H9 (cell line): ENCODE results near the gene ARHGAP26. TPM values are rescaled to one million over a fixed set of nuclear protein-coding genes. Genes with fewer than 3 reads are reported as not detected.

ENCODE experiments used
- DNase-seq: peaks from one replicate; pipeline ENCODE4 v3.0.0-alpha.2; 2017
- H2AFZ ChIP-seq: one replicate; pipeline ENCODE4 v1.6.1; 2013; ENCODE audit warnings: mild to moderate bottlenecking, low read length, control low read depth, moderate library complexity
- H2AK5ac ChIP-seq: 2 replicates; pipeline ENCODE4 v1.6.1; 2013; ENCODE audit warnings: low read length, control low read depth, mixed read lengths; ENCODE audit not compliant: insufficient read length
- H2BK120ac ChIP-seq: one replicate; pipeline ENCODE4 v1.6.1; 2013; ENCODE audit warnings: low read depth, mild to moderate bottlenecking, low read length, control low read depth, inconsistent platforms; ENCODE audit not compliant: poor library complexity, severe bottlenecking
- H2BK12ac ChIP-seq: 2 replicates; pipeline ENCODE4 v1.6.1; 2013; ENCODE audit warnings: low read length, control low read depth, mixed read lengths, low read depth; ENCODE audit not compliant: insufficient read length
- H2BK15ac ChIP-seq: 2 replicates; pipeline ENCODE4 v1.6.1; 2013; ENCODE audit warnings: low read depth, low read length, control low read depth
- H2BK20ac ChIP-seq: one replicate; pipeline ENCODE4 v1.6.1; 2013; ENCODE audit warnings: low read depth, mild to moderate bottlenecking, low read length, control low read depth, inconsistent platforms; ENCODE audit not compliant: poor library complexity, severe bottlenecking
- H2BK5ac ChIP-seq: 2 replicates; pipeline ENCODE4 v1.6.1; 2013; ENCODE audit warnings: low read length, control low read depth, mixed read lengths; ENCODE audit not compliant: insufficient read length
- H3K14ac ChIP-seq: 2 replicates; pipeline ENCODE4 v1.6.1; 2013; ENCODE audit warnings: low read length, control low read depth; ENCODE audit not compliant: insufficient read depth
- H3K18ac ChIP-seq: 2 replicates; pipeline ENCODE4 v1.6.1; 2013; ENCODE audit warnings: low read depth, mild to moderate bottlenecking, mixed read lengths, low read length, control low read depth; ENCODE audit not compliant: insufficient read length
- H3K23ac ChIP-seq: 2 replicates; pipeline ENCODE4 v1.6.1; 2013; ENCODE audit warnings: low read length, control low read depth, mixed read lengths, low read depth; ENCODE audit not compliant: insufficient read length
- H3K23me2 ChIP-seq: 2 replicates; pipeline ENCODE4 v1.6.1; 2013; ENCODE audit warnings: low read depth, mild to moderate bottlenecking, mixed read lengths, low read length, control low read depth; ENCODE audit not compliant: insufficient read length, poor library complexity, severe bottlenecking
- H3K27ac ChIP-seq: 2 replicates; pipeline ENCODE4 v1.5.1; 2013; ENCODE audit warnings: low read length, control low read depth, mixed read lengths, low read depth; ENCODE audit not compliant: insufficient read length
- H3K27me3 ChIP-seq: 2 replicates; pipeline ENCODE4 v1.6.1; 2013; ENCODE audit warnings: low read length, control low read depth, inconsistent platforms; ENCODE audit not compliant: insufficient read depth
- H3K4ac ChIP-seq: 2 replicates; pipeline ENCODE4 v1.6.1; 2013; ENCODE audit warnings: low read depth, mild to moderate bottlenecking, control low read depth, inconsistent platforms, low read length, moderate library complexity
- H3K4me1 ChIP-seq: 2 replicates; pipeline ENCODE4 v1.6.1; 2013; ENCODE audit warnings: low read length, control low read depth, inconsistent platforms; ENCODE audit not compliant: insufficient read depth
- H3K4me2 ChIP-seq: 2 replicates; pipeline ENCODE4 v1.6.1; 2013; ENCODE audit warnings: low read length, control low read depth, mixed read lengths; ENCODE audit not compliant: insufficient read length, insufficient read depth
- H3K56ac ChIP-seq: 2 replicates; pipeline ENCODE4 v1.6.1; 2013; ENCODE audit warnings: low read depth, mild to moderate bottlenecking, mixed read lengths, low read length, control low read depth; ENCODE audit not compliant: insufficient read length
- H3K79me1 ChIP-seq: 2 replicates; pipeline ENCODE4 v1.6.1; 2013; ENCODE audit warnings: low read depth, mild to moderate bottlenecking, moderate library complexity, low read length, control low read depth, inconsistent platforms; ENCODE audit not compliant: insufficient read depth, poor library complexity, severe bottlenecking
- H3K79me2 ChIP-seq: 2 replicates; pipeline ENCODE4 v1.6.1; 2013; ENCODE audit warnings: low read length, control low read depth, inconsistent platforms; ENCODE audit not compliant: insufficient read depth
- H3K9ac ChIP-seq: 2 replicates; pipeline ENCODE4 v1.6.1; 2013; ENCODE audit warnings: low read length, control low read depth, mixed read lengths; ENCODE audit not compliant: insufficient read length; ENCODE audit errors: extremely low read depth
- H3K9me3 ChIP-seq: one replicate; pipeline ENCODE4 v1.6.1; 2013; ENCODE audit warnings: low read depth, low read length, inconsistent platforms; ENCODE audit not compliant: control insufficient read depth
- H3T11ph ChIP-seq: one replicate; pipeline ENCODE4 v1.6.1; 2013; ENCODE audit warnings: mild to moderate bottlenecking, low read length, control low read depth, inconsistent platforms
- H4K20me1 ChIP-seq: one replicate; pipeline ENCODE4 v1.6.1; 2013; ENCODE audit not compliant: control insufficient read depth, insufficient read length, insufficient read depth
- H4K5ac ChIP-seq: 2 replicates; pipeline ENCODE4 v1.6.1; 2013; ENCODE audit warnings: low read depth, mild to moderate bottlenecking, mixed read lengths, low read length, control low read depth; ENCODE audit not compliant: insufficient read length
- H4K8ac ChIP-seq: replicated peaks from 2 replicates; pipeline ENCODE4 v1.6.1; 2013; ENCODE audit warnings: low read length, control low read depth, mixed read lengths, low read depth; ENCODE audit not compliant: insufficient read length
- H4K91ac ChIP-seq: 2 replicates; pipeline ENCODE4 v1.6.1; 2013; ENCODE audit warnings: low read depth, mild to moderate bottlenecking, moderate library complexity, mixed read lengths, low read length, control low read depth; ENCODE audit not compliant: insufficient read length
- H3K27ac Mint-ChIP-seq, 3 experiments: 2 replicates in 2 of 3; 3 replicates in 1 of 3; pipeline ENCODE4 v1.8.0; 2020 to 2021; ENCODE audit warnings: mixed read lengths in 3 of 3, mild to moderate bottlenecking in 1 of 3, moderate library complexity in 1 of 3
- H3K27me3 Mint-ChIP-seq: 2 replicates; pipeline ENCODE4 v1.8.0; 2021; ENCODE audit warnings: low read depth, mild to moderate bottlenecking, moderate library complexity, mixed read lengths
- H3K36me3 Mint-ChIP-seq, 3 experiments: 2 replicates in 2 of 3; 3 replicates in 1 of 3; pipeline ENCODE4 v1.8.0; 2020 to 2021; ENCODE audit warnings: low read depth in 3 of 3, mixed read lengths in 3 of 3; ENCODE audit not compliant: insufficient read depth in 1 of 3
- H3K4me1 Mint-ChIP-seq, 2 experiments: 2 replicates each; pipeline ENCODE4 v1.8.0; 2020; ENCODE audit warnings: mixed read lengths in 2 of 2
- H3K4me3 Mint-ChIP-seq, 2 experiments: 2 replicates in 1 of 2; 3 replicates in 1 of 2; pipeline ENCODE4 v1.8.0; 2020 to 2021; ENCODE audit warnings: mild to moderate bottlenecking in 2 of 2, mixed read lengths in 2 of 2, moderate library complexity in 1 of 2
- H3K9me3 Mint-ChIP-seq, 2 experiments: 2 replicates in 1 of 2; 3 replicates in 1 of 2; pipeline ENCODE4 v1.8.0; 2020; ENCODE audit warnings: mild to moderate bottlenecking in 2 of 2, mixed read lengths in 2 of 2, moderate library complexity in 1 of 2
- CTCF ChIP-seq: fragments of 200-600 bp; sonication (generic); conservative IDR thresholded peaks from 3 replicates; pipeline ENCODE4 v1.8.0; 2021; ENCODE audit warnings: antibody characterized with exemption, mild to moderate bottlenecking
- WGBS: extraction: QIAGEN DNeasy Blood & Tissue Kit; methylation state at CpG from one replicate; pipeline ENCODE4 v1.1.7; 2013; ENCODE audit warnings: missing lambda C conversion rate, low lambda C conversion rate, mixed read lengths; ENCODE audit not compliant: insufficient read length; ENCODE audit errors: extremely low coverage; 5-methylcytosine and 5-hydroxymethylcytosine counted together
- total RNA-seq: library from RNA; stranded (reverse); gene quantifications from 2 replicates; pipeline ENCODE4 v1.2.1, GENCODE V29; 2021

ARHGAP26 gene
- total RNA-seq, 1 experiment from 2014 or later = 13.8 TPM

- Histone ChIP-seq H3K4me1 (peaks cover 4% of the 10 kb centered on the region; the same call in 1 of the 2 replicates), H4K91ac (no peak overlapping the region), H2BK5ac (no peak overlapping the region), H3K27ac (no peak overlapping the region), H3K27me3 (no peaks in the 10 kb centered on the region), H2AK5ac (no peak overlapping the region), H3K4me2 (peak overlapping the region; percentile 36), H2BK12ac (no peak overlapping the region), H4K20me1 (no peaks in the 10 kb centered on the region), H4K8ac (no peak overlapping the region), H3K18ac (no peak overlapping the region), H3K4ac (no peak overlapping the region), H3T11ph (no peak overlapping the region), H3K23ac (no peak overlapping the region), H3K9ac (no peak overlapping the region), H3K79me1 (no peaks in the 10 kb centered on the region), H2AFZ (no peak overlapping the region), H2BK20ac (no peak overlapping the region), H4K5ac (no peak overlapping the region), H3K56ac (no peak overlapping the region), H3K23me2 (no peaks in the 10 kb centered on the region), H2BK15ac (no peak overlapping the region), H3K14ac (peak overlapping the region; percentile 48; the same call in 1 of the 2 replicates), H3K9me3 (no peaks in the 10 kb centered on the region), H3K79me2 (no peaks in the 10 kb centered on the region), H2BK120ac (no peak overlapping the region)
- TF ChIP-seq CTCF = 0 out of 3 replicates have a peak, but pooled peaks have one; percentile 11
- Mint-ChIP-seq H3K9me3 (no peaks in the 10 kb centered on the region), H3K4me3 (peak overlapping the region in 1 of 2 experiments; percentile 39; a peak in 2 of 5 replicates), H3K36me3 (peaks cover 0 to 1% (median 0%) of the 10 kb centered on the region in 3 experiments; a peak in 1 of 7 replicates), H3K27me3 (no peaks in the 10 kb centered on the region), H3K27ac (peak overlapping the region; percentile 10 to 85 (median 57); a peak in 3 of 7 replicates), H3K4me1 (peaks cover 31 to 33% of the 10 kb centered on the region in 2 experiments)
- peak; percentile 63 for DNase-seq
- no CpG with 5 or more reads among the region's 3 CpGs for WGBS
These were observed 111.6 kb downstream of the ARHGAP26 start for GRCh38 chr5:142881784-142882126.
